Colonic mucosa (tissue), 4 donors: ENCODE measurements around the gene LNPEP. TPM values are rescaled to one million over a fixed set of nuclear protein-coding genes. Genes with fewer than 3 reads are reported as not detected.
"Not testable (repeated sequence)": the region's sequence is repeated elsewhere in the genome, so short reads cannot be mapped to it uniquely, and the experiment has no call there.

Source experiments
- DNase-seq: peaks from one replicate; pipeline ENCODE4 v3.0.0-alpha.2; 2020
- H3K27ac ChIP-seq: fragments of 200-600 bp; one replicate; pipeline ENCODE4 v1.8.0; 2021
- H3K27me3 ChIP-seq: fragments of 200-600 bp; one replicate; pipeline ENCODE4 v1.8.0; 2021
- H3K36me3 ChIP-seq: fragments of 200-600 bp; one replicate; pipeline ENCODE4 v1.8.0; 2021
- H3K4me1 ChIP-seq: fragments of 200-600 bp; one replicate; pipeline ENCODE4 v1.8.0; 2021; ENCODE audit warnings: mild to moderate bottlenecking
- H3K4me3 ChIP-seq: fragments of 200-600 bp; one replicate; pipeline ENCODE4 v1.8.0; 2021
- H3K9ac ChIP-seq, 2 donors: one replicate each; pipeline ENCODE4 v1.7.0; 2013; ENCODE audit warnings: control low read depth in 2 of 2, low read depth in 2 of 2, low read length in 2 of 2
- H3K9me3 ChIP-seq: fragments of 200-600 bp; one replicate; pipeline ENCODE4 v1.8.0; 2021
- CTCF ChIP-seq: fragments of 200-600 bp; IDR thresholded peaks from one replicate; pipeline ENCODE4 v1.8.0; 2022; ENCODE audit warnings: antibody characterized with exemption, mild to moderate bottlenecking
- intact Hi-C: fragments of 100-400 bp; cut with DNase I; formaldehyde crosslinking; loops from one replicate; pipeline ENCODE4 v1.14.1; 2022
- total RNA-seq, 2 donors: library from RNA; stranded (reverse); fragmentation: NEBNext Ultra II Directional in 1 of 2; extraction: Animal tissue kit (Norgen Biotek cat#: 25700) in 1 of 2; gene quantifications; one replicate each; pipeline ENCODE4 v1.2.1, GENCODE V29; 2021
- donor health status: healthy.
- donor health status: DM: no; HTN: no; CAD: no.
- donor health status: DM: no; HTN: no; CAD: no.

Gene LNPEP
- total RNA-seq, 2 donors from 2014 or later = 23.7 to 34.9 TPM

GRCh38 chr5:97076098-97076497 is 140.2 kb downstream of the LNPEP start:
- DNase-seq = no peak
- Histone ChIP-seq H3K9me3 (no peaks in the 10 kb centered on the region), H3K4me1 (no peaks in the 10 kb centered on the region), H3K4me3 (no peak overlapping the region), H3K9ac (no peak overlapping the region), H3K27me3 (no peaks in the 10 kb centered on the region), H3K36me3 (no peaks in the 10 kb centered on the region), H3K27ac (no peak overlapping the region)
- intact Hi-C loops = no loop called here
- no peak for TF ChIP-seq CTCF

GRCh38 chr5:97077246-97077645 is 141.4 kb downstream of the LNPEP start:
- intact Hi-C loops = no loop called here
- no peak for DNase-seq
- no peaks in the 10 kb centered on the region for H3K36me3 ChIP-seq

GRCh38 chr5:97078958-97079743 is 143.3 kb downstream of the LNPEP start:
- Histone ChIP-seq H3K9ac (no peak overlapping the region), H3K9me3 (no peaks in the 10 kb centered on the region), H3K27me3 (no peaks in the 10 kb centered on the region), H3K4me1 (no peaks in the 10 kb centered on the region), H3K36me3 (no peaks in the 10 kb centered on the region), H3K4me3 (no peak overlapping the region), H3K27ac (no peak overlapping the region)
- no peak for DNase-seq
- no peak for TF ChIP-seq CTCF
- intact Hi-C loops = no loop called here

More at GRCh38 chr5:97077246-97077645, 141.4 kb downstream of the LNPEP start:
- Histone ChIP-seq H3K4me1 (no peaks in the 10 kb centered on the region), H3K9me3 (no peaks in the 10 kb centered on the region), H3K4me3 (no peak overlapping the region), H3K27ac (no peak overlapping the region), H3K27me3 (no peaks in the 10 kb centered on the region), H3K9ac (no peak overlapping the region)
- no peak for TF ChIP-seq CTCF

GRCh38 chr5:97084782-97085458 is 149.0 kb downstream of the LNPEP start:
- not testable (repeated sequence) for H3K27ac ChIP-seq, DNase-seq

GRCh38 chr5:97085459-97086181 is 149.7 kb downstream of the LNPEP start:
- Histone ChIP-seq H3K36me3 (no peaks in the 10 kb centered on the region), H3K9me3 (no peaks in the 10 kb centered on the region), H3K27me3 (no peaks in the 10 kb centered on the region), H3K9ac (no peak overlapping the region), H3K27ac (no peak overlapping the region), H3K4me3 (no peak overlapping the region), H3K4me1 (no peaks in the 10 kb centered on the region)
- intact Hi-C loops = no loop called here
- DNase-seq = no peak
- no peak for TF ChIP-seq CTCF

More at GRCh38 chr5:97084782-97085458, 149.0 kb downstream of the LNPEP start:
- H3K9ac ChIP-seq, intact Hi-C loops, H3K4me3 ChIP-seq, H3K36me3 ChIP-seq, H3K27me3 ChIP-seq, H3K9me3 ChIP-seq, H3K4me1 ChIP-seq: not testable (repeated sequence)

Other genes starting within 250 kb of the LNPEP start
- gene ERAP1, start 128.1 kb upstream of the LNPEP start, total RNA-seq = 10 to 100 TPM; 48.9 to 97.6 TPM
- gene ERAP2, start 59.6 kb upstream of the LNPEP start, total RNA-seq = 10 to 100 TPM; 18.3 to 26.7 TPM
- under 1 TPM in 1 of 2 donors, not detected in 1; 0.61 TPM for gene LIX1, start 206.5 kb downstream of the LNPEP start, total RNA-seq
- gene RIOK2, start 247.2 kb downstream of the LNPEP start, total RNA-seq = 10 to 100 TPM; 23.9 to 24.9 TPM